ENCODE results near the gene CSTB. TPM values are rescaled to one million over a fixed set of nuclear protein-coding genes. Genes with fewer than 3 reads are reported as not detected.

The CSTB gene
- total RNA-seq, 1 experiment from 2014 or later: 49.9 TPM

- Mint-ChIP-seq H3K27me3 (ENCODE audit: insufficient read depth, unreplicated experiment) (no peaks in the 10 kb centered on the region), H3K9me3 (ENCODE audit: unreplicated experiment) (no peaks in the 10 kb centered on the region), H3K36me3 (ENCODE audit: insufficient read depth, unreplicated experiment) (peaks cover 70% of the 10 kb centered on the region), H3K4me1 (ENCODE audit: low read depth, unreplicated experiment) (peaks cover 23% of the 10 kb centered on the region), H3K27ac (ENCODE audit: unreplicated experiment) (peak overlapping the region; percentile 80), H3K4me3 (ENCODE audit: unreplicated experiment) (no peak overlapping the region)
- Histone ChIP-seq H3K4me3 (ENCODE audit: low read depth, low read length) (no peak overlapping the region), H3K36me3 (ENCODE audit: control insufficient read depth, insufficient read depth, low read length) (peaks cover 2% of the 10 kb centered on the region), H3K27me3 (replicated peaks; ENCODE audit: control insufficient read depth, insufficient read depth, low read length) (no peaks in the 10 kb centered on the region), H3K4me1 (peaks cover 15% of the 10 kb centered on the region; the same call in 1 of the 2 replicates), H3K9me3 (no peaks in the 10 kb centered on the region)
- no TSS peak for BruUV-seq (replicated peaks)
- ChIA-PET CTCF (no interaction called here), POLR2A (no interaction called here)
- no peak for DNase-seq
- intact Hi-C loops (cut with micrococcal nuclease; ENCODE audit: unreplicated experiment): no loop called here
- TF ChIP-seq CTCF (IDR thresholded peaks at IDR 0.05; ENCODE audit: insufficient read depth in 1 of 2, low read depth in 1 of 2, low read length in 1 of 2, severe bottlenecking in 1 of 2, unreplicated experiment in 1 of 2): no peak
Observed at GRCh38 chr21:43727519-43728153, 48.5 kb downstream of the CSTB start.

DNA sequence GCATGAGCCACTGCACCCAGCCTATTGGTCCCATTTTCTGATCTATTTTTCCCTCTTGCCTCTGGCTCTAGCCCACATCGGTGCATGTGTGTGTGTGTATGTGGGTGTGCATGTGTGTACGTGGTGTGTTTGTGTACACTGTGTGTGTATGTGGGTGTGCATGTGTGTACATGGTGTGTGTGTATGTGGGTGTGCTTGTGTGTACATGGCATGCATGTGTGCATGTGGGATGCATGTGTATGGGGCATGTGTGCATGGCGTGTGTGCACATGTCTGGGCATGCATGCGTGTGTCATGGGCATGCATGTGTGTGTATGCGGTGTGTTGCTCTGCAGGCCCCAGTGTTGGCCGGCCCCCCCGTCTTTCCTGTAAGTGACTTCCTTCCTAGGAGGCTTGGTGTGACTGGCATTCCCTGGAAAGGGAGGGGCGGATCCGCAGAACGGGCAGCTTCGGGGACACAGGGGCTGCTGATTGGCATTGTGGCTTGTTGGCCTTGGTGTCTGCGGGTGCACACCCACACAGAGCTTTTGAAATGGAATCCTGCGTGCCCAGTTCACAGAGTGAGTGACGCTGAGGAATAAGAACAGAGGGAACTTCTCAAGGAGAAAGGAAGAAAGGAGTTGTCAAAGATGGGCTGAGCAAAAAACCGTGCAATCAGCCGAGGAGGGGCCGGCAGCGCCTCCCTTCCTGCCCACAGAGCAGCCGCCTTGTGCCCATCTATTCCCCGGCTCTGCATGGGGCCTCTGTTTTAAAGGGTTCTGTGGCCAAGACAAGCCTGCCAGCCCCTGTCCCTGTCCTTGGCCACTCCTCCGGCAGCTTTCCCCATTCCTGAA, 49.2 kb downstream of the CSTB start:
- POLR2A ChIA-PET: no interaction called here
- Mint-ChIP-seq H3K4me1 (ENCODE audit: low read depth, unreplicated experiment) (peaks cover 23% of the 10 kb centered on the region), H3K27ac (ENCODE audit: unreplicated experiment) (peak overlapping the region; percentile 80), H3K9me3 (ENCODE audit: unreplicated experiment) (no peaks in the 10 kb centered on the region), H3K4me3 (ENCODE audit: unreplicated experiment) (no peak overlapping the region), H3K36me3 (ENCODE audit: insufficient read depth, unreplicated experiment) (peaks cover 72% of the 10 kb centered on the region), H3K27me3 (ENCODE audit: insufficient read depth, unreplicated experiment) (no peaks in the 10 kb centered on the region)
- no TSS peak for BruUV-seq (replicated peaks)
- H3K4me1 ChIP-seq: peaks cover 16% of the 10 kb centered on the region
- peaks cover 2% of the 10 kb centered on the region for H3K36me3 ChIP-seq (ENCODE audit: control insufficient read depth, insufficient read depth, low read length)
- no peaks in the 10 kb centered on the region for H3K9me3 ChIP-seq
- no peaks in the 10 kb centered on the region for H3K27me3 ChIP-seq (replicated peaks; ENCODE audit: control insufficient read depth, insufficient read depth, low read length)
- intact Hi-C loops (cut with micrococcal nuclease; ENCODE audit: unreplicated experiment): no loop called here
- CTCF ChIA-PET: no interaction called here
- no peak overlapping the region for H3K4me3 ChIP-seq (ENCODE audit: low read depth, low read length)
- TF ChIP-seq CTCF (IDR thresholded peaks at IDR 0.05; ENCODE audit: insufficient read depth in 1 of 2, low read depth in 1 of 2, low read length in 1 of 2, severe bottlenecking in 1 of 2, unreplicated experiment in 1 of 2): no peak
- DNase-seq: no peak

Other genes with a start within 250 kb of the CSTB start
- 10.9 and 11.9 TPM in 2 replicates for gene HSF2BP, start 116.8 kb downstream of the CSTB start, total RNA-seq (2022)
- 49.5 and 52.3 TPM in 2 replicates for gene RRP1B, start 116.7 kb downstream of the CSTB start, total RNA-seq (2022)
- 275 and 276 TPM in 2 replicates for gene PDXK, start 57.2 kb downstream of the CSTB start, total RNA-seq (2022)
- gene RRP1, start 13.3 kb upstream of the CSTB start, total RNA-seq (2022): 51.6 and 52.8 TPM in 2 replicates
- 61.8 and 65.5 TPM in 2 replicates for gene AGPAT3, start 88.9 kb upstream of the CSTB start, total RNA-seq (2022)
- gene TRAPPC10, start 236.0 kb upstream of the CSTB start, total RNA-seq (2022): 43.4 and 49.4 TPM in 2 replicates